ENCODE data around the gene HLA-DRA. TPM values are rescaled to one million over a fixed set of nuclear protein-coding genes. Genes with fewer than 3 reads are reported as not detected.

HLA-DRA gene
- total and polyA plus RNA-seq, 2 of the 4 experiments (the other 2 are of a cell fraction), result not detected

DNA sequence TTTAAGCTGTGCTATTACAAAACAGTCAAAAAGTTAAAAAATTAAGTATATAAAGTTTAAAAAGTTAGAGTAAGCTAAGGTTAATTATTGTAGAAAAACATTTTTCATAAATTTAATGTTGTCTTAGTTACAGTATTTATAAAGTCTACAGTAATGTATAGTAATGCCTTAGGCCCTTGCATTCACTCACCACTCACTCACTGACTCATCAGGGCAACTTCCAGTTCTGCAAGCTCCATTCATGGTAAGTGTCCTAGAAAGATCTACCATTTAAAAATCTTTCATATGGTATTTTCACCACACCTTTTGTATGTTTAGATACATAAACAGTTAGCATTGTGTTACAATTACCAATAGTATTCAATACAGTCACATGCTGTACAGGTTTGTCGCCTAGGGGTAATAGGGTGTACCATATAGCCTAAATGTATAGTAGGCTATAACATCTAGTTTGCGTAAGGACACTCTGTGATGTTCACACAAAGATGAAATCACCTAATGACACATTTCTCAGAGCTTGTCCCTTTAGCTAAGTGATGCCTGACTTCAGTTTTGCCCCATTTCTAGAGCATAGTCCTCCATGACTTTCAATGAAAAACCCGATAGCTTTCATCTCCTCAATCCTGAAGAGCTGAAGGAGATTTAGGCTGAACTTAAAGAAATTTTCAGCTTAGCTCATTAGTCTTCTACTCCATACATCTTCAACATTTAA is 14.9 kb upstream of the HLA-DRA start:
- intact Hi-C loops (cut with micrococcal nuclease), result no loop called here
- no CpG with 5 or more reads among the region's 3 CpGs for WGBS, 2 experiments (ENCODE audit: extremely low coverage in 2 of 2, insufficient read length in 1 of 2)
- H3K27me3 ChIP-seq (ENCODE audit: control insufficient read depth, insufficient read depth, low read length), result peaks cover 6% of the 10 kb centered on the region
- DNase-seq (no peak), ATAC-seq (ENCODE audit: low read depth) (no peak)
- CTCF ChIA-PET, result interaction anchor here (0.5 to 1.0 kb wide), 3 partner anchors 10 to 361 kb away, joined by 3 read pairs; no protein-coding TSS in a partner anchor
- no peak overlapping the region for H3K27ac ChIP-seq (ENCODE audit: insufficient read depth, low read length)
- TF ChIP-seq POLR2A (IDR thresholded peaks at IDR 0.05; ENCODE audit: low read depth, low read length) (no peak), SMC3 (IDR thresholded peaks at IDR 0.05; ENCODE audit: low read depth, low read length) (no peak), MAZ (IDR thresholded peaks at IDR 0.05; ENCODE audit: borderline replicate concordance, low read depth, low read length) (no peak), CEBPB (IDR thresholded peaks at IDR 0.05; ENCODE audit: low read depth, low read length) (no peak), FOS (IDR thresholded peaks at IDR 0.05; ENCODE audit: low read depth, low read length) (no peak), RAD21 (IDR thresholded peaks at IDR 0.05; ENCODE audit: low read length) (no peak), RFX5 (IDR thresholded peaks at IDR 0.05; ENCODE audit: low read depth, low read length) (no peak), RCOR1 (IDR thresholded peaks at IDR 0.05; ENCODE audit: insufficient replicate concordance, low read length) (no peak), MXI1 (IDR thresholded peaks at IDR 0.05; ENCODE audit: borderline replicate concordance, low read depth, low read length) (no peak), CHD1 (IDR thresholded peaks at IDR 0.05; ENCODE audit: low read depth, low read length) (no peak), MAFK (IDR thresholded peaks at IDR 0.05; ENCODE audit: low read depth, low read length) (no peak), BHLHE40 (IDR thresholded peaks at IDR 0.05; ENCODE audit: low read depth, low read length) (no peak), NFE2L2 (IDR thresholded peaks at IDR 0.05; ENCODE audit: low read depth, low read length) (no peak), ELK1 (IDR thresholded peaks at IDR 0.05; ENCODE audit: borderline replicate concordance, low read depth, low read length) (no peak)
- TF ChIP-seq, protein P1, sequence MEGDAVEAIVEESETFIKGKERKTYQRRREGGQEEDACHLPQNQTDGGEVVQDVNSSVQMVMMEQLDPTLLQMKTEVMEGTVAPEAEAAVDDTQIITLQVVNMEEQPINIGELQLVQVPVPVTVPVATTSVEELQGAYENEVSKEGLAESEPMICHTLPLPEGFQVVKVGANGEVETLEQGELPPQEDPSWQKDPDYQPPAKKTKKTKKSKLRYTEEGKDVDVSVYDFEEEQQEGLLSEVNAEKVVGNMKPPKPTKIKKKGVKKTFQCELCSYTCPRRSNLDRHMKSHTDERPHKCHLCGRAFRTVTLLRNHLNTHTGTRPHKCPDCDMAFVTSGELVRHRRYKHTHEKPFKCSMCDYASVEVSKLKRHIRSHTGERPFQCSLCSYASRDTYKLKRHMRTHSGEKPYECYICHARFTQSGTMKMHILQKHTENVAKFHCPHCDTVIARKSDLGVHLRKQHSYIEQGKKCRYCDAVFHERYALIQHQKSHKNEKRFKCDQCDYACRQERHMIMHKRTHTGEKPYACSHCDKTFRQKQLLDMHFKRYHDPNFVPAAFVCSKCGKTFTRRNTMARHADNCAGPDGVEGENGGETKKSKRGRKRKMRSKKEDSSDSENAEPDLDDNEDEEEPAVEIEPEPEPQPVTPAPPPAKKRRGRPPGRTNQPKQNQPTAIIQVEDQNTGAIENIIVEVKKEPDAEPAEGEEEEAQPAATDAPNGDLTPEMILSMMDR (conservative IDR thresholded peaks at IDR 0.05; ENCODE audit: low read depth, low read length), result no peak
- TF ChIP-seq, protein P2, sequence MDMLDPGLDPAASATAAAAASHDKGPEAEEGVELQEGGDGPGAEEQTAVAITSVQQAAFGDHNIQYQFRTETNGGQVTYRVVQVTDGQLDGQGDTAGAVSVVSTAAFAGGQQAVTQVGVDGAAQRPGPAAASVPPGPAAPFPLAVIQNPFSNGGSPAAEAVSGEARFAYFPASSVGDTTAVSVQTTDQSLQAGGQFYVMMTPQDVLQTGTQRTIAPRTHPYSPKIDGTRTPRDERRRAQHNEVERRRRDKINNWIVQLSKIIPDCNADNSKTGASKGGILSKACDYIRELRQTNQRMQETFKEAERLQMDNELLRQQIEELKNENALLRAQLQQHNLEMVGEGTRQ (IDR thresholded peaks at IDR 0.05; ENCODE audit: low read depth, low read length), result no peak
- no peak overlapping the region for H4K5ac ChIP-seq (ENCODE audit: low read depth, low read length)
- H2BK20ac ChIP-seq (ENCODE audit: low read depth, low read length), result no peak overlapping the region
- no peak overlapping the region for H3K56ac ChIP-seq (ENCODE audit: extremely low read depth, insufficient read depth, low read length)
- no peak overlapping the region for H3K4me2 ChIP-seq (ENCODE audit: low read depth, low read length)
- POLR2A ChIA-PET (ENCODE audit: unreplicated experiment), result no interaction called here
- no peak overlapping the region for H3K14ac ChIP-seq (replicated peaks; ENCODE audit: low read depth, low read length)
- no peaks in the 10 kb centered on the region for H4K20me1 ChIP-seq (ENCODE audit: insufficient read depth, low read length)
- H3K9me1 ChIP-seq (ENCODE audit: insufficient read depth, low read length), result no peaks in the 10 kb centered on the region
- no peak overlapping the region for H2AFZ ChIP-seq (replicated peaks; ENCODE audit: low read length, poor library complexity)
- no peaks in the 10 kb centered on the region for H3K4me1 ChIP-seq (ENCODE audit: control insufficient read depth, insufficient read depth, low read length)
- in situ Hi-C loops (cut with MboI; ENCODE audit: low sequenced_read_pairs), result no loop called here
- no peaks in the 10 kb centered on the region for H3K36me3 ChIP-seq (ENCODE audit: control insufficient read depth, insufficient read depth, low read length)
- H2BK5ac ChIP-seq (ENCODE audit: low read depth, low read length, poor library complexity, severe bottlenecking), result no peak overlapping the region
- H3K9ac ChIP-seq (ENCODE audit: low read depth, low read length), result no peak overlapping the region
- H3K4me3 ChIP-seq (ENCODE audit: insufficient read depth, low read depth, low read length), result no peak overlapping the region
- BruUV-seq (replicated peaks), result no TSS peak
- no peaks in the 10 kb centered on the region for H3K9me3 ChIP-seq (ENCODE audit: control insufficient read depth, insufficient read depth, low read length)
- H2AK9ac ChIP-seq (replicated peaks; ENCODE audit: low read depth, low read length, poor library complexity), result no peak overlapping the region
- H3K23ac ChIP-seq (ENCODE audit: low read depth, low read length), result no peak overlapping the region
- H2AK5ac ChIP-seq (ENCODE audit: low read depth, low read length), result no peak overlapping the region
- no peak overlapping the region for H3K18ac ChIP-seq (ENCODE audit: low read depth, low read length)
- no peak overlapping the region for H4K8ac ChIP-seq (ENCODE audit: low read depth in 2 of 2, low read length in 2 of 2)
- no peak overlapping the region for H4K91ac ChIP-seq (ENCODE audit: insufficient read depth, low read depth, low read length)
- H2BK15ac ChIP-seq (ENCODE audit: low read depth, low read length), result no peak overlapping the region
- no peaks in the 10 kb centered on the region for H3K79me1 ChIP-seq (ENCODE audit: low read depth in 1 of 2, low read length in 2 of 2)
- no peak overlapping the region for H3K4ac ChIP-seq (ENCODE audit: low read depth, low read length)
- no peak overlapping the region for H2BK120ac ChIP-seq (ENCODE audit: low read depth, low read length)
- dilution Hi-C loops (cut with HindIII; ENCODE audit: low sequenced_read_pairs, unreplicated experiment), result no loop called here
